Body of pancreas (tissue), 4 donors: Measurements from ENCODE around the gene MAGI1. TPM values are rescaled to one million over a fixed set of nuclear protein-coding genes. Genes with fewer than 3 reads are reported as not detected.

Source experiments
- ATAC-seq: fragments of 150-250 bp; one replicate; pipeline ENCODE4 v1.9.1; 2016
- DNase-seq, 4 donors: peaks; one replicate each; pipeline ENCODE4 v3.0.0-alpha.2; 2019
- H3K27ac ChIP-seq, 4 donors: fragments of 200-600 bp; sonication (generic); 1 replicate in 3 of 4; 2 replicates in 1 of 4; pipeline versions ENCODE4 v1.5.1 to v1.6.1; 2016 to 2019; ENCODE audit warnings: mild to moderate bottlenecking in 1 of 4, mixed read lengths in 1 of 4, moderate library complexity in 1 of 4
- H3K27me3 ChIP-seq, 2 donors: fragments of 200-600 bp; sonication (generic); one replicate each; pipeline ENCODE4 v1.6.0; 2016; ENCODE audit warnings: mild to moderate bottlenecking in 1 of 2
- H3K36me3 ChIP-seq, 2 donors: fragments of 200-600 bp; sonication (generic); replicated peaks in 1 of 2; 2 replicates each; pipeline ENCODE4 v1.5.1; 2016; ENCODE audit warnings: low read depth in 2 of 2; ENCODE audit not compliant: insufficient read depth in 1 of 2
- H3K4me1 ChIP-seq: fragments of 200-600 bp; sonication (generic); one replicate; pipeline ENCODE4 v1.6.0; 2016
- H3K4me3 ChIP-seq, 2 donors: fragments of 200-600 bp; sonication (generic); 1 replicate in 1 of 2; 2 replicates in 1 of 2; pipeline ENCODE4 v1.5.1; 2016 to 2019
- H3K9me3 ChIP-seq, 3 donors: fragments of 200-600 bp; sonication (generic); 1 replicate in 2 of 3; 2 replicates in 1 of 3; pipeline ENCODE4 v1.5.1; 2016
- CTCF ChIP-seq, 7 experiments: fragments of 450-650 bp in 4 of 7; fragments of 200-600 bp in 3 of 7; sonication (generic) in 3 of 7; IDR thresholded peaks; one replicate each; pipeline ENCODE4 v1.5.1; 2016 to 2019; ENCODE audit warnings: antibody characterized with exemption in 7 of 7
- POLR2A ChIP-seq, 3 donors: fragments of 450-650 bp; IDR thresholded peaks; one replicate each; pipeline ENCODE4 v1.6.1; 2016; ENCODE audit warnings: antibody characterized with exemption in 3 of 3, mild to moderate bottlenecking in 2 of 3
- WGBS, 2 donors: methylation state at CpG; one replicate each; pipeline ENCODE4 v1.1.5; 2017; 5-methylcytosine and 5-hydroxymethylcytosine counted together
- intact Hi-C: fragments of 100-400 bp; cut with DNase I; formaldehyde crosslinking; loops from one replicate; pipeline ENCODE4 v1.15.1; 2023
- total RNA-seq, 2 donors: library from RNA; depleted of rRNA; stranded (reverse); fragments of >200 nt; gene quantifications; one replicate each; pipeline ENCODE4 v1.1.0, GENCODE V29; 2016

MAGI1 gene
- total RNA-seq, 2 donors from 2014 or later = 44.2 to 63.6 TPM

DNA sequence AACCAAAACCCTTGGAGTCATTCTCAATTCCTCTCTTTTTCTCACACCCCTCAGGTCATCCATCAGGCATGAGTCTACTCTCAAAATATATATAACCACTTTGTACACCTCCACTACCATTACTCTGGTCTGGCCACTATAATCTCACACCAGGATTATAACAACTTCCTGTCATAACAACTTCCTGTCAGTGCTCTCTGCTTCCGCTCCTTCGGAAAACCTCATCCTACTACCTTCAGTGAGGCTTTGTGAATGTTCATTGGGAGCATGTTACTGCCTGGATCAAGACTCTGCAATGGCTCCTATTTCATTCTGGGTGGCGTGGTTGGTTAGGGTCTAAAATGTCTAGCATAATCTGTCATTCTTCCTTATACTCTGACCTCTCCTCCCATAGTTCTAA is 447.4 kb downstream of the MAGI1 start:
- 93 to 97% methylated on average over 3 of the region's 3 CpGs for WGBS, 2 donors
- ATAC-seq (no peak), DNase-seq (no peak)
- H3K36me3 ChIP-seq = no peaks in the 10 kb centered on the region
- peaks cover 15% of the 10 kb centered on the region for H3K4me1 ChIP-seq
- intact Hi-C loops = no loop called here
- no peak for TF ChIP-seq CTCF (IDR thresholded peaks at IDR 0.05)
- TF ChIP-seq POLR2A (IDR thresholded peaks at IDR 0.05) = no peak
- no peak overlapping the region for H3K27ac ChIP-seq
- no peak overlapping the region for H3K4me3 ChIP-seq
- H3K9me3 ChIP-seq = no peaks in the 10 kb centered on the region
- no peaks in the 10 kb centered on the region for H3K27me3 ChIP-seq

DNA sequence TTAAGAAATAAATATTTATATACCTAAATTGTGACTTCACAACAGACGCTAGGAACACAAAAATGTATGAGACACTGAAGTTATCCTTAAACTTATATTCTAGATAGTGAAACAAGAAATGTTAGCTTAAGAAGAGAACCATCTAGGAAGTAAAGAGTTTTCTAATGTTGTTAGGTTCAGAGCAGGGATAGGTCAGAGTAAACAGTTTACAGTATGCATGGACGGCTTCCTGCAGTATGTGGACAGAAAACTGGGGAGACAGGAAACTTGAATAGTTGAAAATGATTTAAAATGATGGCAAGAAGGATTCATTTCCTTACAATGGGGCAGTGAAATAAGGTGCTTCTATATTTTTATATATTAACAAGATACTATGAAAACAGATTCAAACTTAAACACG is 449.8 kb downstream of the MAGI1 start:
- no peaks in the 10 kb centered on the region for H3K27me3 ChIP-seq
- H3K9me3 ChIP-seq = no peaks in the 10 kb centered on the region
- no peak for ATAC-seq
- no peaks in the 10 kb centered on the region for H3K36me3 ChIP-seq
- no peak overlapping the region for H3K27ac ChIP-seq
- H3K4me1 ChIP-seq = peaks cover 13% of the 10 kb centered on the region
- no peak for DNase-seq
- no peak for TF ChIP-seq CTCF (IDR thresholded peaks at IDR 0.05)
- TF ChIP-seq POLR2A (IDR thresholded peaks at IDR 0.05) = no peak
- H3K4me3 ChIP-seq = no peak overlapping the region
- intact Hi-C loops = no loop called here
- 91 to 94% methylated on average over 3 of the region's 3 CpGs for WGBS, 2 donors

DNA sequence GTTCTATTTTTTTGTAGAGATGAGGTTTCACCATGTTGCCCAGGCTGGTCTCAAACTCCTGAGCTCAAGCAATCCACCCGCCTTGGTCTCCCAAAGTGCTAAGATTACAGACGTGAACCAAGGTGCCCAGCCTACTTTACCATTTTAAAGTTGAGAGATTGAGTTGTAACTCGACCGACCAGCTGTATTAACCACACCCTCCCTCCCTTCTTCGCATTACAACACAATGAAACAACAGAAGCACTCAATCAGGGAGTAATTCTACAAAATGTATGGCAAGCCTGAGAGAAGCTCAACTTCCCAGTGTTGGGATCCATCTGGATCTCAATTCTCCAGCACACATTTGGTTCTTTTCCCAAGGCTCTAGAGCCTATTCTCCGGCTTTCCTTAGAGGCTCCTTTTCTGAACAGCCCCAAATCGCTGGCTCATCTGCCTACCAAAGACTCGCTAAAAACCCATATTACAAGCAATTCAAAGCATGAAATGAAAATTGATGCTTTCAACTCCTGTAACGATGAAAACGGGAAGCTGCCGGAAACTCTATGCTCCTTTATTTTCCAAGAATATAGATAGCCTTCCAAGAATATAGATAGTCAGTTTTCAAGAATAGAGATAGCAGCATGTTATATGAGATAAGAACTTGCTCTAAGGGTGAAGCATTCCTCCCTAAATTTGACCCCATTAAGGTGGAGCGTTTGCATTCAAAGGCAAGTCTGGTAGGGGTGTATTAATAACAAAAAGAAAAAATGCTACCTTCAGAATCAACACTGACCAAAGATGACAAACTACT is 450.9 kb downstream of the MAGI1 start:
- TF ChIP-seq POLR2A (IDR thresholded peaks at IDR 0.05) (no peak), CTCF (IDR thresholded peaks at IDR 0.05) (no peak)
- Histone ChIP-seq H3K4me3 (no peak overlapping the region), H3K27me3 (no peaks in the 10 kb centered on the region), H3K9me3 (no peaks in the 10 kb centered on the region), H3K36me3 (no peaks in the 10 kb centered on the region), H3K27ac (no peak overlapping the region), H3K4me1 (peaks cover 4% of the 10 kb centered on the region)
- intact Hi-C loops = no loop called here
- ATAC-seq (no peak), DNase-seq (no peak)
- WGBS, 2 donors = 86 to 91% methylated on average over 12 of the region's 12 CpGs

- 83 to 85% methylated on average over 2 of the region's 2 CpGs for WGBS, 2 donors
- DNase-seq (no peak), ATAC-seq (no peak)
- intact Hi-C loops = no loop called here
- TF ChIP-seq CTCF (IDR thresholded peaks at IDR 0.05) = no peak
- TF ChIP-seq POLR2A (IDR thresholded peaks at IDR 0.05) = no peak
- H3K4me3 ChIP-seq = no peak overlapping the region
- peaks cover 4% of the 10 kb centered on the region for H3K4me1 ChIP-seq
- H3K27me3 ChIP-seq = no peaks in the 10 kb centered on the region
- H3K27ac ChIP-seq = no peak overlapping the region
- no peaks in the 10 kb centered on the region for H3K9me3 ChIP-seq
- H3K36me3 ChIP-seq = no peaks in the 10 kb centered on the region
These were observed 453.8 kb downstream of the MAGI1 start for GRCh38 chr3:65584913-65585312.

GRCh38 chr3:65584002-65584401 is 454.7 kb downstream of the MAGI1 start:
- intact Hi-C loops = no loop called here
- TF ChIP-seq POLR2A (IDR thresholded peaks at IDR 0.05) (no peak), CTCF (IDR thresholded peaks at IDR 0.05) (no peak)
- H3K27me3 ChIP-seq = no peaks in the 10 kb centered on the region
- H3K36me3 ChIP-seq = no peaks in the 10 kb centered on the region
- no peaks in the 10 kb centered on the region for H3K9me3 ChIP-seq
- H3K4me3 ChIP-seq = no peak overlapping the region
- ATAC-seq = no peak
- H3K27ac ChIP-seq = no peak overlapping the region
- H3K4me1 ChIP-seq = peaks cover 4% of the 10 kb centered on the region
- no peak for DNase-seq
